ENCODE measurements around the gene FBN2.

GRCh38 chr5:128340648-128341047 lies 197.4 kb downstream of the FBN2 start:
- TF ChIP-seq CTCF (conservative IDR thresholded peaks at IDR 0.05; ENCODE audit: low read length) (no peak), EZH2phosphoT487 (IDR thresholded peaks at IDR 0.05; ENCODE audit: borderline replicate concordance) (no peak)

Data from Loucy (cell line).